ENCODE results near the gene CBX2. TPM values are rescaled to one million over a fixed set of nuclear protein-coding genes. Genes with fewer than 3 reads are reported as not detected.

The CBX2 gene
- total and polyA plus RNA-seq, 2 of the 4 experiments (the other 2 are of a cell fraction), result 2.0 to 3.2 TPM

DNA sequence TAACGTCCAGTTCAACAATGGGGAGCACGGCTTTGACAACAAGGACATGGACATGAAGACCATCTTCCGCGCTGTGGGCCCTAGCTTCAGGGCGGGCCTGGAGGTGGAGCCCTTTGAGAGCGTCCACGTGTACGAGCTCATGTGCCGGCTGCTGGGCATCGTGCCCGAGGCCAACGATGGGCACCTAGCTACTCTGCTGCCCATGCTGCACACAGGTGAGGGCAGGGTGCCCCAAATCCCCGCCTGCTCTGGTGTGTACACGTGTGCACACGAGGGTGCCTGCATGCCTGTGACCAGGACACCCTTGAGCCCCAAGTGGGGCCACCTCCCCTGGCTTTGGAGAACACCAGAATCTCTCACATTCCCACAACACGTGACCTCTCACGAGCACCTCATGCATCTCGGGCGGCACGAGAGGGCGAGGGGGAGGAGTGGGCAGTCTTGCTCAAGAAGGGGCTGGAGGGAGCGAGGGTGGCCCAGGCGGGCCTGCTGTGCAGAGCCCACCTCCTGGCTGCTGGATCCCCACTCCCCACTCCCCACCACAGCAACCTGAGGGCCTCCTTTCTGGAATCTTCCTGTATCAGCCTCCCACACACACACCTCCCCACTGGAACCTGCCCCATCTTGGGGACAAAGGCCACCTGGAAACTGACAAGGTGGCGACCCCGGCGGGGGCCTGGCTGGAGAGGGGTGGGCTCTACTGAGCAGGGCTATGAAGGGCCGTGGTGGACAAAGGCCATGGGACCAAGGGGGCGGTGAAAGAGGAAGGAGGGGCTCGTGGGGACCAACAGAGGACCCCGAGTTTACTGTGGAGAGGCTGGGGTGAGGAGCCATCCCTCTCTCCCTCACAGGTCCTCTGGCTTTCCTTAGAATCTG, 40.7 kb upstream of the CBX2 start:
- Histone ChIP-seq H3K27me3 (ENCODE audit: control insufficient read depth, insufficient read depth, low read length) (peaks cover 52% of the 10 kb centered on the region), H3K9me3 (ENCODE audit: control insufficient read depth, insufficient read depth, low read length) (no peaks in the 10 kb centered on the region), H3K18ac (ENCODE audit: low read depth, low read length) (no peak overlapping the region), H3K79me1 (ENCODE audit: low read depth in 1 of 2, low read length in 2 of 2) (no peaks in the 10 kb centered on the region), H2BK5ac (ENCODE audit: low read depth, low read length, poor library complexity, severe bottlenecking) (no peak overlapping the region), H2AK5ac (ENCODE audit: low read depth, low read length) (no peak overlapping the region), H4K91ac (ENCODE audit: insufficient read depth, low read depth, low read length) (no peak overlapping the region), H3K9ac (ENCODE audit: low read depth, low read length) (no peak overlapping the region), H3K23ac (ENCODE audit: low read depth, low read length) (no peak overlapping the region), H2AFZ (replicated peaks; ENCODE audit: low read length, poor library complexity) (no peak overlapping the region), H3K4ac (ENCODE audit: low read depth, low read length) (no peak overlapping the region), H4K20me1 (ENCODE audit: insufficient read depth, low read length) (no peaks in the 10 kb centered on the region), H3K36me3 (ENCODE audit: control insufficient read depth, insufficient read depth, low read length) (no peaks in the 10 kb centered on the region), H4K5ac (ENCODE audit: low read depth, low read length) (no peak overlapping the region), H2BK15ac (ENCODE audit: low read depth, low read length) (no peak overlapping the region), H3K4me2 (ENCODE audit: low read depth, low read length) (no peak overlapping the region), H3K56ac (ENCODE audit: extremely low read depth, insufficient read depth, low read length) (no peak overlapping the region), H3K27ac (ENCODE audit: insufficient read depth, low read length) (no peak overlapping the region), H3K14ac (replicated peaks; ENCODE audit: low read depth, low read length) (no peak overlapping the region), H3K4me3 (ENCODE audit: insufficient read depth, low read depth, low read length) (no peak overlapping the region), H3K9me1 (ENCODE audit: insufficient read depth, low read length) (no peaks in the 10 kb centered on the region), H2AK9ac (replicated peaks; ENCODE audit: low read depth, low read length, poor library complexity) (no peak overlapping the region), H2BK120ac (ENCODE audit: low read depth, low read length) (no peak overlapping the region), H2BK20ac (ENCODE audit: low read depth, low read length) (no peak overlapping the region), H4K8ac (ENCODE audit: low read depth in 2 of 2, low read length in 2 of 2) (no peak overlapping the region), H3K4me1 (ENCODE audit: control insufficient read depth, insufficient read depth, low read length) (no peaks in the 10 kb centered on the region)
- 97% methylated on average over 6 of the region's 30 CpGs; no CpG with 5 or more reads in 1 of the 2 experiments for WGBS, 2 experiments (ENCODE audit: extremely low coverage in 2 of 2, insufficient read length in 1 of 2)
- POLR2A ChIA-PET (ENCODE audit: unreplicated experiment), result no interaction called here
- dilution Hi-C loops (cut with HindIII; ENCODE audit: low sequenced_read_pairs, unreplicated experiment) (no loop called here), intact Hi-C loops (cut with micrococcal nuclease) (no loop called here), in situ Hi-C loops (cut with MboI; ENCODE audit: low sequenced_read_pairs) (no loop called here)
- CTCF ChIA-PET, result no interaction called here
- no peak for TF ChIP-seq CHD1 (IDR thresholded peaks at IDR 0.05; ENCODE audit: low read depth, low read length)
- TF ChIP-seq RCOR1 (IDR thresholded peaks at IDR 0.05; ENCODE audit: insufficient replicate concordance, low read length), result no peak
- no peak for TF ChIP-seq FOS (IDR thresholded peaks at IDR 0.05; ENCODE audit: low read depth, low read length)
- TF ChIP-seq, protein P1, sequence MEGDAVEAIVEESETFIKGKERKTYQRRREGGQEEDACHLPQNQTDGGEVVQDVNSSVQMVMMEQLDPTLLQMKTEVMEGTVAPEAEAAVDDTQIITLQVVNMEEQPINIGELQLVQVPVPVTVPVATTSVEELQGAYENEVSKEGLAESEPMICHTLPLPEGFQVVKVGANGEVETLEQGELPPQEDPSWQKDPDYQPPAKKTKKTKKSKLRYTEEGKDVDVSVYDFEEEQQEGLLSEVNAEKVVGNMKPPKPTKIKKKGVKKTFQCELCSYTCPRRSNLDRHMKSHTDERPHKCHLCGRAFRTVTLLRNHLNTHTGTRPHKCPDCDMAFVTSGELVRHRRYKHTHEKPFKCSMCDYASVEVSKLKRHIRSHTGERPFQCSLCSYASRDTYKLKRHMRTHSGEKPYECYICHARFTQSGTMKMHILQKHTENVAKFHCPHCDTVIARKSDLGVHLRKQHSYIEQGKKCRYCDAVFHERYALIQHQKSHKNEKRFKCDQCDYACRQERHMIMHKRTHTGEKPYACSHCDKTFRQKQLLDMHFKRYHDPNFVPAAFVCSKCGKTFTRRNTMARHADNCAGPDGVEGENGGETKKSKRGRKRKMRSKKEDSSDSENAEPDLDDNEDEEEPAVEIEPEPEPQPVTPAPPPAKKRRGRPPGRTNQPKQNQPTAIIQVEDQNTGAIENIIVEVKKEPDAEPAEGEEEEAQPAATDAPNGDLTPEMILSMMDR (conservative IDR thresholded peaks at IDR 0.05; ENCODE audit: low read depth, low read length), result no peak
- TF ChIP-seq RFX5 (IDR thresholded peaks at IDR 0.05; ENCODE audit: low read depth, low read length), result no peak
- TF ChIP-seq, protein P2, sequence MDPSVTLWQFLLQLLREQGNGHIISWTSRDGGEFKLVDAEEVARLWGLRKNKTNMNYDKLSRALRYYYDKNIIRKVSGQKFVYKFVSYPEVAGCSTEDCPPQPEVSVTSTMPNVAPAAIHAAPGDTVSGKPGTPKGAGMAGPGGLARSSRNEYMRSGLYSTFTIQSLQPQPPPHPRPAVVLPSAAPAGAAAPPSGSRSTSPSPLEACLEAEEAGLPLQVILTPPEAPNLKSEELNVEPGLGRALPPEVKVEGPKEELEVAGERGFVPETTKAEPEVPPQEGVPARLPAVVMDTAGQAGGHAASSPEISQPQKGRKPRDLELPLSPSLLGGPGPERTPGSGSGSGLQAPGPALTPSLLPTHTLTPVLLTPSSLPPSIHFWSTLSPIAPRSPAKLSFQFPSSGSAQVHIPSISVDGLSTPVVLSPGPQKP (IDR thresholded peaks at IDR 0.05; ENCODE audit: borderline replicate concordance, low read depth, low read length), result no peak
- TF ChIP-seq MAZ (IDR thresholded peaks at IDR 0.05; ENCODE audit: borderline replicate concordance, low read depth, low read length), result no peak
- no peak for TF ChIP-seq RAD21 (IDR thresholded peaks at IDR 0.05; ENCODE audit: low read length)
- TF ChIP-seq CEBPB (IDR thresholded peaks at IDR 0.05; ENCODE audit: low read depth, low read length), result no peak
- no peak for TF ChIP-seq POLR2A (IDR thresholded peaks at IDR 0.05; ENCODE audit: low read depth, low read length)
- no peak for DNase-seq
- no TSS peak for BruUV-seq (replicated peaks)
- ATAC-seq (ENCODE audit: low read depth), result no peak
